ENCODE measurements around the gene TRABD2B. TPM values are rescaled to one million over a fixed set of nuclear protein-coding genes. Genes with fewer than 3 reads are reported as not detected.

Gene TRABD2B
- total RNA-seq, 1 experiment from 2014 or later: 10.3 TPM

DNA sequence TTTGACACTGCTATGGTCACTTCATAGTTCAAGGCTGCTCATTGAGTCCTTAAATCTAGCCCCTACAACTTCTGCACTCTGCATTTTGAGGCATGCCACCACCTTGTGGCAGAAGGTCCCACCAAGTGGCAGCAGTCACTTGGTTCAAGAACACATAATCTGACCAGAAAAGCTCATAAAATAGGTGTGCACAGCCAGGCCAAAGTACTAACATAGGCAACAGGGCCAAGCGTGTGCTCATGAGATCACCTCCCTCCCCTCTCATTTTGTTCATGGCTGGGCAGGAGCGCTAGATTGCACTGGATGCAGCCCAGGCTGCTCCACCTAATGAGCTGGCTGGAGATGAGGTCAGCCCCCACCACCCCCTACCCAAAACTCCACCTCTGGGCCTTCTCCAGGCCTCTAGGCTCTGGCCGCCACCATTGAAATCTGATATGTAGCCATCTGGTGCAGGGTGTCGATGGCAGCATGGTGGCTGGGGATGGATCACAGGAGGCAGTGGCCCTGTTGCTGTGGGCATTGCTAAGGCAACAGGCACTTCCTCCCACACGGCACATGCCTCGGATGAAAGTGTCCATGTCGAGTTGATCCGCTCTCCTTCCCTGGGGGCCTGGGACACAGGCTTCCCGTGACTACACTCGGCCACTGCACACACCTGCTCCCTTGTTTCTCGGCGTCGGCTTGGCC is 193.2 kb downstream of the TRABD2B start:
- TF ChIP-seq SMAD4 (CRISPR knock-in tag; IDR thresholded peaks at IDR 0.05): no peak
- no peak for TF ChIP-seq TEAD1 (CRISPR knock-in tag; IDR thresholded peaks at IDR 0.05)
- TF ChIP-seq FOXP1 (CRISPR knock-in tag; IDR thresholded peaks at IDR 0.05; ENCODE audit: borderline replicate concordance): no peak
- TF ChIP-seq NFATC4 (CRISPR knock-in tag; IDR thresholded peaks at IDR 0.05): no peak
- TF ChIP-seq, protein P1, sequence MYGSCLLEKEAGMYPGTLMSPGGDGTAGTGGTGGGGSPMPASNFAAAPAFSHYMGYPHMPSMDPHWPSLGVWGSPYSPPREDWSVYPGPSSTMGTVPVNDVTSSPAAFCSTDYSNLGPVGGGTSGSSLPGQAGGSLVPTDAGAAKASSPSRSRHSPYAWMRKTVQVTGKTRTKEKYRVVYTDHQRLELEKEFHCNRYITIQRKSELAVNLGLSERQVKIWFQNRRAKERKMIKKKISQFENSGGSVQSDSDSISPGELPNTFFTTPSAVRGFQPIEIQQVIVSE (CRISPR knock-in tag; IDR thresholded peaks at IDR 0.05; ENCODE audit: borderline replicate concordance): no peak
- no peak for TF ChIP-seq NFYB (CRISPR knock-in tag; conservative IDR thresholded peaks at IDR 0.05; ENCODE audit: low read depth)
- TF ChIP-seq JUN (CRISPR knock-in tag; IDR thresholded peaks at IDR 0.05): no peak
- TF ChIP-seq, protein P2, sequence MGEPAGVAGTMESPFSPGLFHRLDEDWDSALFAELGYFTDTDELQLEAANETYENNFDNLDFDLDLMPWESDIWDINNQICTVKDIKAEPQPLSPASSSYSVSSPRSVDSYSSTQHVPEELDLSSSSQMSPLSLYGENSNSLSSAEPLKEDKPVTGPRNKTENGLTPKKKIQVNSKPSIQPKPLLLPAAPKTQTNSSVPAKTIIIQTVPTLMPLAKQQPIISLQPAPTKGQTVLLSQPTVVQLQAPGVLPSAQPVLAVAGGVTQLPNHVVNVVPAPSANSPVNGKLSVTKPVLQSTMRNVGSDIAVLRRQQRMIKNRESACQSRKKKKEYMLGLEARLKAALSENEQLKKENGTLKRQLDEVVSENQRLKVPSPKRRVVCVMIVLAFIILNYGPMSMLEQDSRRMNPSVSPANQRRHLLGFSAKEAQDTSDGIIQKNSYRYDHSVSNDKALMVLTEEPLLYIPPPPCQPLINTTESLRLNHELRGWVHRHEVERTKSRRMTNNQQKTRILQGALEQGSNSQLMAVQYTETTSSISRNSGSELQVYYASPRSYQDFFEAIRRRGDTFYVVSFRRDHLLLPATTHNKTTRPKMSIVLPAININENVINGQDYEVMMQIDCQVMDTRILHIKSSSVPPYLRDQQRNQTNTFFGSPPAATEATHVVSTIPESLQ (CRISPR knock-in tag; IDR thresholded peaks at IDR 0.05): no peak
- TF ChIP-seq FOXK1 (CRISPR knock-in tag; IDR thresholded peaks at IDR 0.05): no peak
- no peak for TF ChIP-seq GTF2I (CRISPR knock-in tag; conservative IDR thresholded peaks at IDR 0.05)
- TF ChIP-seq ELF4 (CRISPR knock-in tag; IDR thresholded peaks at IDR 0.05; ENCODE audit: low read depth): no peak
- TF ChIP-seq, protein P3, sequence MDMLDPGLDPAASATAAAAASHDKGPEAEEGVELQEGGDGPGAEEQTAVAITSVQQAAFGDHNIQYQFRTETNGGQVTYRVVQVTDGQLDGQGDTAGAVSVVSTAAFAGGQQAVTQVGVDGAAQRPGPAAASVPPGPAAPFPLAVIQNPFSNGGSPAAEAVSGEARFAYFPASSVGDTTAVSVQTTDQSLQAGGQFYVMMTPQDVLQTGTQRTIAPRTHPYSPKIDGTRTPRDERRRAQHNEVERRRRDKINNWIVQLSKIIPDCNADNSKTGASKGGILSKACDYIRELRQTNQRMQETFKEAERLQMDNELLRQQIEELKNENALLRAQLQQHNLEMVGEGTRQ (CRISPR knock-in tag; IDR thresholded peaks at IDR 0.05): no peak
- no peak for TF ChIP-seq NR1H2 (CRISPR knock-in tag; IDR thresholded peaks at IDR 0.05)
- TF ChIP-seq RORB (CRISPR knock-in tag; IDR thresholded peaks at IDR 0.05): no peak
- TF ChIP-seq, protein P4, sequence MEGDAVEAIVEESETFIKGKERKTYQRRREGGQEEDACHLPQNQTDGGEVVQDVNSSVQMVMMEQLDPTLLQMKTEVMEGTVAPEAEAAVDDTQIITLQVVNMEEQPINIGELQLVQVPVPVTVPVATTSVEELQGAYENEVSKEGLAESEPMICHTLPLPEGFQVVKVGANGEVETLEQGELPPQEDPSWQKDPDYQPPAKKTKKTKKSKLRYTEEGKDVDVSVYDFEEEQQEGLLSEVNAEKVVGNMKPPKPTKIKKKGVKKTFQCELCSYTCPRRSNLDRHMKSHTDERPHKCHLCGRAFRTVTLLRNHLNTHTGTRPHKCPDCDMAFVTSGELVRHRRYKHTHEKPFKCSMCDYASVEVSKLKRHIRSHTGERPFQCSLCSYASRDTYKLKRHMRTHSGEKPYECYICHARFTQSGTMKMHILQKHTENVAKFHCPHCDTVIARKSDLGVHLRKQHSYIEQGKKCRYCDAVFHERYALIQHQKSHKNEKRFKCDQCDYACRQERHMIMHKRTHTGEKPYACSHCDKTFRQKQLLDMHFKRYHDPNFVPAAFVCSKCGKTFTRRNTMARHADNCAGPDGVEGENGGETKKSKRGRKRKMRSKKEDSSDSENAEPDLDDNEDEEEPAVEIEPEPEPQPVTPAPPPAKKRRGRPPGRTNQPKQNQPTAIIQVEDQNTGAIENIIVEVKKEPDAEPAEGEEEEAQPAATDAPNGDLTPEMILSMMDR (IDR thresholded peaks at IDR 0.05): no peak
- TF ChIP-seq MYBL2 (CRISPR knock-in tag; IDR thresholded peaks at IDR 0.05): no peak
- no peak for TF ChIP-seq TCF7 (CRISPR knock-in tag; IDR thresholded peaks at IDR 0.05; ENCODE audit: low read depth)
- Mint-ChIP-seq H3K36me3 (peaks cover 3% of the 10 kb centered on the region; the same call in 1 of the 2 replicates), H3K27ac (no peak overlapping the region; the same call in 1 of the 2 replicates), H3K4me1 (no peaks in the 10 kb centered on the region; the same call in 1 of the 2 replicates), H3K4me3 (no peak overlapping the region), H3K27me3 (ENCODE audit: low read depth) (no peaks in the 10 kb centered on the region), H3K9me3 (no peaks in the 10 kb centered on the region)
- ChIA-PET CTCF (no interaction called here), POLR2A (no interaction called here)
- ATAC-seq (no peak), DNase-seq (ENCODE audit: low spot score) (no peak)

DNA sequence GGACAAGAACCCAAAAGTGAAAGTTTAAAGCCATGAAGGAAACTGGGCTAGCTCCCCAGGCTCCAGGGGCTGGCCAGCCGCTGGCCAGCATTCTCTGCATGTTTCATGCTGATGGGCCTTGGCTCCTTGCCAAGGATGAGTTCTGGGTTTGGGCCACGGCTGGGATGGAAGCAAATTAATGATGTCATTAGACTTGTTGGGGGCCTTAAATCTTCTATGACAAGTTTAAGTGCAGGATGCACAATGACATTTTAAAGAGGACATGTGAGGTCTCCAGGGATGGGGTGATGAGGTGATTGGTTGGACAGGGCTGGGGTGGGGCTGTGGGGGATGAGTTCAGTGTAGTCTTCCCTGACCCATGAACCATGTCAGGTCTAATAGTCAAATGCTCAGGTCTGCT is 199.6 kb downstream of the TRABD2B start:
- Mint-ChIP-seq H3K9me3 (no peaks in the 10 kb centered on the region), H3K27ac (no peak overlapping the region), H3K4me1 (no peaks in the 10 kb centered on the region), H3K4me3 (no peak overlapping the region), H3K27me3 (ENCODE audit: low read depth) (no peaks in the 10 kb centered on the region), H3K36me3 (peaks cover 3% of the 10 kb centered on the region; the same call in 1 of the 2 replicates)
- no peak for ATAC-seq
- no peak for DNase-seq (ENCODE audit: low spot score)
- CTCF ChIA-PET: no interaction called here
- POLR2A ChIA-PET: no interaction called here
- TF ChIP-seq, protein P4 (IDR thresholded peaks at IDR 0.05): no peak
- TF ChIP-seq, protein P2 (CRISPR knock-in tag; IDR thresholded peaks at IDR 0.05): no peak
- TF ChIP-seq, protein P5, sequence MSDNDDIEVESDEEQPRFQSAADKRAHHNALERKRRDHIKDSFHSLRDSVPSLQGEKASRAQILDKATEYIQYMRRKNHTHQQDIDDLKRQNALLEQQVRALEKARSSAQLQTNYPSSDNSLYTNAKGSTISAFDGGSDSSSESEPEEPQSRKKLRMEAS (CRISPR knock-in tag; IDR thresholded peaks at IDR 0.05): no peak
- TF ChIP-seq TEAD4 (CRISPR knock-in tag; IDR thresholded peaks at IDR 0.05) (no peak), RELA (CRISPR knock-in tag; IDR thresholded peaks at IDR 0.05; ENCODE audit: borderline replicate concordance) (no peak), RORB (CRISPR knock-in tag; IDR thresholded peaks at IDR 0.05) (no peak), ETV6 (CRISPR knock-in tag; IDR thresholded peaks at IDR 0.05) (no peak), KAT7 (CRISPR knock-in tag; IDR thresholded peaks at IDR 0.05; ENCODE audit: borderline replicate concordance) (no peak)
- TF ChIP-seq, protein P6, sequence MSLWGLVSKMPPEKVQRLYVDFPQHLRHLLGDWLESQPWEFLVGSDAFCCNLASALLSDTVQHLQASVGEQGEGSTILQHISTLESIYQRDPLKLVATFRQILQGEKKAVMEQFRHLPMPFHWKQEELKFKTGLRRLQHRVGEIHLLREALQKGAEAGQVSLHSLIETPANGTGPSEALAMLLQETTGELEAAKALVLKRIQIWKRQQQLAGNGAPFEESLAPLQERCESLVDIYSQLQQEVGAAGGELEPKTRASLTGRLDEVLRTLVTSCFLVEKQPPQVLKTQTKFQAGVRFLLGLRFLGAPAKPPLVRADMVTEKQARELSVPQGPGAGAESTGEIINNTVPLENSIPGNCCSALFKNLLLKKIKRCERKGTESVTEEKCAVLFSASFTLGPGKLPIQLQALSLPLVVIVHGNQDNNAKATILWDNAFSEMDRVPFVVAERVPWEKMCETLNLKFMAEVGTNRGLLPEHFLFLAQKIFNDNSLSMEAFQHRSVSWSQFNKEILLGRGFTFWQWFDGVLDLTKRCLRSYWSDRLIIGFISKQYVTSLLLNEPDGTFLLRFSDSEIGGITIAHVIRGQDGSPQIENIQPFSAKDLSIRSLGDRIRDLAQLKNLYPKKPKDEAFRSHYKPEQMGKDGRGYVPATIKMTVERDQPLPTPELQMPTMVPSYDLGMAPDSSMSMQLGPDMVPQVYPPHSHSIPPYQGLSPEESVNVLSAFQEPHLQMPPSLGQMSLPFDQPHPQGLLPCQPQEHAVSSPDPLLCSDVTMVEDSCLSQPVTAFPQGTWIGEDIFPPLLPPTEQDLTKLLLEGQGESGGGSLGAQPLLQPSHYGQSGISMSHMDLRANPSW (CRISPR knock-in tag; conservative IDR thresholded peaks at IDR 0.05; ENCODE audit: low read depth): no peak

All from WTC11 (cell line).